ENCODE results near the gene MAD1L1.

Gene MAD1L1

DNA sequence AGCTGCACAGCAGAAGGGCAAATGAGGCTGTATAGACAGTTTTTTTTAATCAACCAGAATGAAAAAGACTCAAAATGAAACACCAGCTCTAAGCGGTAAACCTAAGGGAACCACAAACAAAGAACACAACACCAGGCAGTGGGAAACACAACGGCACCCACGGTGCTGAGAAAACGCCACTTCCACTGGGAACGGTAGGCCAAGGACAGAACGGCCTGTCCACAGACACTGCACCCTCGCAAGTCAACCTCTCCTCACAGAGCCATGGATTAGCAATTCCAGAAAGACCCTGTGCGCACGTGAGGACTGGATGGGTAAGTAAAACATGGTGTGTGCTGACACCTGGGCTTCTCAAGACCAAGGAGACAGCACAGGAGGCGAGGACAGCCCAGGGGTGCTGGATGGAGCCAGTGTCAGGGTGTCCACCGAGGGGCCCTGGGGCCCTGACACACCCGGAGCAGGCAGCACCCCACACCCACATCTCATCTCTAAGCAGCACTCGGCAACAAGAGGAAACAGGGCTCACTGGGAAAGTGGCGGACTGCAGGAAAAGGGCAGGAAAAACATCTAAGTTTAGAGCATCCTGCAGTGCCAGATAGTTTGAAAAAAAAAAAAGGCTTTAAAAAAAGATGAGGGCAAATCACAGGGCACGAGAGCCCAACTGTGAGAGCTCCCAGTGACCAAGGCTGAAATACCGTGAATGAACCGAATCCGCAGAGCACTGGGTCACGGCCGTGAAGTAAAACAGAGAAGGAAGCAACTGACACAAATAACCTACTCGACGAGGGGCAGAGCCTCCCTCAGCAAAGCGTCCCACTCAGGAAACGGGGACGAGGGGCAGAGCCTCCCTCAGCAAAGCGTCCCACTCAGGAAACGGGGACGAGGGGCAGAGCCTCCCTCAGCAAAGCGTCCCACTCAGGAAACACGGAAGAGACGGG, 120.2 kb downstream of the MAD1L1 start:
- DNase-seq: no peak

DNA sequence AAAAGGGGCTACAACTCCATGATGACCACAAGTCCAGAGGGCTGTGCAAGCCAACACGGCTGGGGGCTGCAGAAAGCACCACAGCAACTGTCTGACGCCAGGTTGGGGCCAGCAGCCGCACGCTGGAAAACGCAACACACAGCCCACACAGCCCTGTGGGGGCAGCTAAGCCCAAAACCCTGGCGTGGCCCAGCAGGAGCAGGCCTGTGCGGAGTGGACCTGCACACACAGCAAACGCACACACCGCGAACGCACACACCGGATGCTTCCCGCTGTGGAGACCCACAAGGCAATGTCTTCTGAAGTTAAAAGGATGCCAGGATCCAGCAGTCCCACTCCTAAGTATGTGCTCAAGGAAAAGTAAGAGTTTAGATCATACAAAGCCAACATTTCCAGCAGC, 121.2 kb downstream of the MAD1L1 start:
- DNase-seq: no peak

DNA sequence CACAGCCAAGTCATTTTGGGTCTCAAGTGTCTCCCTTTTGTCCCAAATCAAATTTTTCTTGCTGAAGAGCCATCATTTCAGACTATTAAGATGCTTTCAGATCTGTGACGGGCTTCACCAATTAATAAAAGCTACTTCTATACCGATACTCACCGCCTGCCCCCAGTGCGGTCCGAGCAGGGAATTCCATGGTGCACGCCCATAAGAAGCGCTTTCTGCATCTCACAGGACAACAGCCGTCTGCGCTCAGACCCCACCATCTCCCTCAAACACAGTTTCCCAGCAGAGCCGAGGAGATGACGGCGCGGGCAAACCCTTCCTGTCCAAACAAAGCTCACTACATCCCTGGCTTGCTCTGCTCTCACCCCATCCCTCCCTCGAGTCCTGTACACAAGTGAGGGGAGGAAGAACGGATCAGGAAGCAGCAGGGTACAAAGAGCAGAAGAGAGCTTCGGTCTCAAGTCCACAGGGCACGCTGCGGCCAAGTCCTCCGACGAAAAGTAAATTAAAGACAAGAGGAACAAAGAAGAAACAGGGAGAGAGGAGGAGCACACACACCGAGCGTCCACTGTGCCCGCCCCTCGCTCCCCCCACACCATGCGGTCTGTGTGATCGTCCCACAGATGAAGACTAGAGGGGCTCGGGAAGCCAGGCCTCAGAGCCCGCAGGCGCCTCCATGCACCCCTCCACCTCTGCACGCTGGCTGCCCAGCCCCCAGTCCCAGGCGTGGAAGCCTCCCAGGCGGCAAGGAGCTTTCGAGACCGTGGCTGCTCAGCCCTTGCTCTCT, 121.9 kb downstream of the MAD1L1 start:
- DNase-seq: no peak

DNA sequence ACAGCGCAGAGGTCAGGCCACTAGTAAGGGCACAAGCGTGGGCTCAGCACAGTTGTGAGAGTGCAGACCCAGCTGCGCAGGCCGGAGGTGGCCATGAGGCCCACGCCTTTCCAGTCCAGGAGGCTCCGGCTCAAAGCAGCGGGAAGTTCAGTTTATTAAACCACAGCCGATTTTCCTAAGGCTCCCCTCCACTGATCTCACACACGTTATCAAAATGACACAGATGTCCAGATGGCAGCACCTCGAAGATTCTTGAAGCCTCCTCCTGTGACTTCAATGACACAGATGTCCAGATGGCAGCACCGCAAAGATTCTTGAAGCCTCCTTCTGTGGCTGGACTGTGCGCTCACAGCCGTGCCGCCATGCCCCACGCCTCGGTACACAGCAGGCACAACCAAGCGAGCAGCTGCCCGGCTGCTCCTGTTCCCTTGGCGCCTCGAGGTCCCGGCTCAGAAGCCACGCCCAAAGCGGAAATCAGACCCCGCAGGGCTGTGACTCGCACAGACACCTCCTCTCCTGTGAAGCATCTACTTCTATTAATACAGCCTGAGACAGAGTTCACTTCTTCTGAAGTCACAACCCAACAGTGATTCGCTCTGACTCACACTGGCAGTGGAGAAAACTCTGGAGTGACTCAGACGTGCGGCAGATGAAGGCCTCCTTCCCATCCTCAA, 122.7 kb downstream of the MAD1L1 start:
- DNase-seq: no peak

DNA sequence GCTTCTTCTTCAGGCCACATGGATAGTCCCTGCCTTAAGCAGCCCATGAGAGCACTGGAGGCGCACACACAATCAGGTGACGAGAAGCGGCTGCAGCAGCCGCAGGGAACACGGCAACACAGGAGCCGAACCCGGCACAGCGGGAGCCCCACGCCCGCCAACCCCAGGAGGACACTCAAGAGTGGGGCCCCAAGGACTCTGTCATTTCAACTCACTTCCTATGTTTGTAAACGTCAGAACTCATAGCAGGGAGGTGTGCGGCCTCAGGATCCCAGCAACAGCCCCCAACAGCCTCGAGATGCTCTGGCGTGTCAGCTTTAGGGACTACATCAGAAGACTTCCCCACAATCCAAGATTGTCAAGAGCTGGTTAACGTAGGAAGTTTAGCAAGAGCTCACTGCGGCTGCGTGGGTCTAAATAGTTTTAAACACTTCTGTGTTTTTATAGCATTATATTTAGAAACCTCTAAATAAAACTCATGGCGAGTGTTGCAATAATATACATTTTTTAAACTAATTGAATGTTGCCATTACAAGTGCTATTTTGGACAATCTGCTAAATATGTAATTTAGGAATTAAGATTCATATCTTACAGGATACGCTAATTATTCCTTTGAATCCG, 123.4 kb downstream of the MAD1L1 start:
- DNase-seq: no peak

DNA sequence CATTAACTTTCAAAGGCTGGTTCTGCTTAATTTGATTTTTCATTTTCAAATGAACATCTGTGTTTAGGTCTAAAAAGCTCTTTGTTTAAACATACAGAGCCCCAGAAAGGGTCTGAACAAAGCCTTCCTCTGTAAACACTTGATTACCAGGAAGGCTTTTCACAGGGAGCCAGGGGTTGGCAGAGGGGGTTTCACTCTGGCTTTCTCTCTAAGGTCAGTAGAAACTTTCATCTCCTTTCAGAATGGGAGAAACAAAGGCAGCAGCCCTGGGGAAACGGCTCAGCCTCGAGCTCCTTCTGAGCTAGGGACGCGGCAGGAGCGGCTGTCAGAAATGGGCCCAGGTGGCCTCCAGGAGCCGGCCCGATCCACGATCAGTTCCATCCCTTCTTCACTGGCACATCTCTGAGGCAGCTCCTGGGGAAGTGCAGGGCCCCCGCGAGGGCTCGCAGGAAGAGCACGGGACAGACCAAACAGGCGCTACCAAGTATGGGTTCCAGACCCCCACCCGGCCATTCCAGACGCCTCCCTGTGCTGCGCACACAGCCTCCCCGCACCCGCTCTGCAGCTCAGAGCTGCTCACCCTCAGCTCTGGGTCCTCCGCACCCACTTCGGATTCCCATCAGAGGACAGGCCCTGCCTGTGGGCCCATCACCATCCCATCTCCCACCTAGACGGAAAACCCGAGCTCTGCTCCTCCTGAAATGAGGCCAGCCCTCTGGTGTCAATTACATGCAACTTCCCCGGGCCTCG, 124.1 kb downstream of the MAD1L1 start:
- no peak for DNase-seq

DNA sequence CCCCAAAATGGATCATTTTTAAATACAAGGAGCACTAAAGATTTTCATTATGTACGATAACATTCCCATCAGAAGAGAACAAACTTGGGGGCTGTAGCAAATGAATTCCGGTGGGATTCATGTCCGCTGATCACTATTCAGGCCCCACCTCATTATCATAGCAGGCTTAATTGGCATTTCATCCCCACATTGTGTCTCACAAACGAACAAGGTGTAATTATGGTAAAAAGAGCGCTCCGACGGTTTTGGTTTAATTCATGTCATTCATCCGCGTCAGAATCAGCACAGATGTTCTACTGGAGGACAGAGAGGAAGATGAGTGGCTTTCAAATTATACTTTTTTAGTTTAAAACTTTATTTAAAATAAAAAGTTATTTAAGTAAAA, 124.7 kb downstream of the MAD1L1 start:
- DNase-seq: no peak

DNA sequence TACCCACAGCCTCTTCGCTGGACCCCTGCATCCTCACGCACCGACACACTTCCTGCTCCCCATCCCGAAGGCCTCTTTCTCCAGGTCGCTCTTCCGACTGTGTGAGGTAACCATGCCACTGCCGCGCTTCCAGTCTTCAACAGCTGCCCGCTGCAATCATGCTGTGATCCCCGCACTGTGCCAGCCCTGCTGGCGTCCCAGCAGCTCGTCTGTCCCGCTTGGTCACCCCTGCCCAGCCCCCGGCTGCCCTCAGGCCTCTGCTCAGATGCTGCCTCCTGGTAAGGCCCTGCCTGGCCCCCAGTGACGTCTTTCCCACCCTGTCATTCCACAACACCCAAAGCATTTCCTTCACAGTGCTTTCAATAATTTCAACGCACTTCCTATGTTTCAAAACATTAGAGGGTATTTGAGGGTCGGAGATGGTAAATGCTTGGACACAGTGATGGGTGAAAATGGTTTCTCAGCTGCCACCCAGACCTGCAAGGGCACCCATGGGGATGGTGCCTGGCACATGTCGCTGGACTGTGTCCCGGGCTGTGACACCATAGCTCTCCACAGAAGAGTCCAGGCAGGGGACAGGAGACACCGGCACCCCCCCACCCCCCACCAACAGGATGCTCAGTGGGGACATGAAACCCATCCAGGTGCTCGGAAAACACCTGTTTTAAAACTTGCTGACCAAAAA, 125.2 kb downstream of the MAD1L1 start:
- DNase-seq: no peak

DNA sequence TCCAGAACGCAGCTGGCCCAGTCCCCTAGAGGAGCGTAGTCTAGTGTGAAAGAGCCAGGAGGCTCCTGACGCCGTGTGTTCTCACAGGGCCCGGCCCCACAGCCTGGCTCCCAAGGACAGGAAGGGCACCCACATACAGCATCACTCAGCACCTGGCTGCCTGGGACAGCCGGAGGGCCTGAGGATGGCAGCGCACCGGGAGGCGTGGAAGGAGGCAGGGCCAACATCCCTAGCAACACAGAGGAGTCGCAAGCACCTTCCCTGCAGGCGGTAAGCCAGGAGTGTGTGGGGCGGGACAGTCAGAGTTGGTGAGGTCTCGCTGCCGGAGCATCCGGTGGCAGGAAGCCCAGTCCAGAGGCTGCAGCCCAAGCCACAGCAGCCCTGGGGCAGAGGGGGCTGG, 125.8 kb downstream of the MAD1L1 start:
- peak; percentile 43 for DNase-seq

DNA sequence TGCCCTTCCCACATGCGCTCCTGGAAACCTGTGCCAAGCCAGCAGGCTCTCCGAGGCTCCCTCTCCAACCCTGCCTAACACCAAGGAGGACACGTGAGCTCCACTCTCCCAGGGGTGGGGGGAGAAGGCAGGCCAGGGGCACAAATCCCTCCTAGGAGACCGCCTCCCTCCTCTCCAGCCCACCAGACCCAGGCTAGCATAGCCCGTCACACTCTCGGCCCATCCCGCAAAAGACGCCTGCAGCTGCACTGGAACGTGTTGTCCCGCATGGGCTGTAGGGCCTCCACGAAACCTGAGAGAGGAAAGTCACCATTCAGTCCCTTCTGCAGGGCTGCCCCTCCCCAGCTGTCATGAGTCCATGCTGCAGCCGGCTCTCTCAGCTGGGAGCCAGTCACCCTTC, 126.3 kb downstream of the MAD1L1 start:
- no peak for DNase-seq

DNA sequence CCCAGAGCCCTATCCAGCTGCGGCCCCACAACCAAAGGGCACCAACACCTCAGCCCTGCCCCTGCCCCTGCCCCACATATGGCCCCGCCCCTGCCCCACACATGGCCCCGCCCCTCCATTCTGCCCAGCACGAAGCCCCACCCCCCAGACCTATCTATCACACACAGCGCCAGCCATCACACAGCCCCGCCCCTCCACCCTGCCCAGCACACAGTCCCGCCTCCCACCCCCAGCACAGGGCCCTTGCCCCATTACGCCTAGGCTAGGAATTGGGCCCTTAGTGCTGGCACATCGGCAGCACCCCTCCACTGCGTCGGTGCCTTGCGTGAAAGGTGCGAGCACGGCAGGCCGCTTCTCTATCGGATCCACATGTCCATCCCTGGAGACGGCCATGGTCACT, 126.8 kb downstream of the MAD1L1 start:
- no peak for DNase-seq

DNA sequence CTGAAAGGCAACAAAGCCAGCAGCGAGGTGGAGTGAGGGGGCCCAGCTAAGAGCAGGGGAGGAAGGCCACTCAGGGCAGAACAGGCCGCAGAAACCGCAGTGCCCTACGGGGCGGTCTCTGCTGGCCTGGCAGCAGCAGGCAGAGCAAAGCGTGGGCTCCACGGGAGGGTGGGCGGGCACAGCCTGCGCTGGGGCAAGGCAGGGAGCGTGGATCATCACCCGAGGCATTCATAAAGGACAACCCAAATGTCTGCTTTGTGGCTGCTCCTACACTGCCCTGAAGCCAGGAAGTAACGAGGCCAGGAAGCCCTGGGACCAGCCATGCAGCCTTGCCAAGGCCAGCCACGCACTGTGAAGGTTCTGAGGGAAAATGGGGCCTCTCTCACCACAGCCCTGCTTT, 127.5 kb downstream of the MAD1L1 start:
- DNase-seq: no peak

DNA sequence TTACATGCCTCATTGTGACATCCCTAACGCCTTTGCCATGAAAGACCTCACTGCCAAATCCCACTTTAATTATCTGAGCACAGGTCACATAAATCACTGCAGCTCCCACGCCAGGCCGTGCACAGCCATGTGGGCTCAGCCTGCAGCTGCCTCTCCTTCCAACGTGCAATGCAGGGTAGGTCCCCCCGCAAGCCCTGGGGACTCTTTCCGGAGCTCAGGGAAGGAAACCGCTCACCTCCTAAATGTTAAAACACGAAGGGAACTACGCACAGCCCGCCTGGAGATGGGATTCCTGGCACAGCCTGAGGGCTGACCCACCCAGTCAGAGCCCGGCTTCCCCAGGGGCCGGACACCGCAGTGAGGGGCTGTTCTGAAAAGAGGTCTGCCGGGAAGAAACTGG, 128.0 kb downstream of the MAD1L1 start:
- DNase-seq: no peak

DNA sequence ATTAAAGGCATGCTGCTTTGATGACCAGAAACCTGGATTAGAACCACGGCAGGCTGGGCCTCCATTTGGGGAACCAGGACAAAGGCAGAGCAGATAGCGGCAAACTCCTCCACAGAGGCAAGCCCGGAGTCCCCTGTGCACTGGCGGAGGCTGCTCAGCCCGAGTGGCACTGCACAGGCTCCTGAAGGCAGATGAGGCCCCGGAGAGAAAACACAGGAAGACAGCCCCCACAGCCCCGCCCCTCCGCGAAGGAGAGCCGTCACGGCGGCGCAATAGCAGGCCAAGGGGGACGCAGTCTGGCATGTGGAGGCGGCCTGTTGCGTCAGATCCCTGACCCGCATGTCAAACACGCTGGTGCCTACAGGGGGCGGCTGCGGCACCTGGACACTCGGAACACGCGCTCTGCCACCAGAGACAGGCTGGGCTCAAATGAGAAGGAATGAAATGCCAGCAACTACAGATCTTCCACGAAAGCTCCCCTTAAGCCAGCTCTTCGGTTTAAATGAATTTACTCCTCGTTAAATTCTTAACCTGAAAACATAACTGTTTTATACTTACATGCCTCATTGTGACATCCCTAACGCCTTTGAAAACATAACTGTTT, 128.5 kb downstream of the MAD1L1 start:
- no peak for DNase-seq

DNA sequence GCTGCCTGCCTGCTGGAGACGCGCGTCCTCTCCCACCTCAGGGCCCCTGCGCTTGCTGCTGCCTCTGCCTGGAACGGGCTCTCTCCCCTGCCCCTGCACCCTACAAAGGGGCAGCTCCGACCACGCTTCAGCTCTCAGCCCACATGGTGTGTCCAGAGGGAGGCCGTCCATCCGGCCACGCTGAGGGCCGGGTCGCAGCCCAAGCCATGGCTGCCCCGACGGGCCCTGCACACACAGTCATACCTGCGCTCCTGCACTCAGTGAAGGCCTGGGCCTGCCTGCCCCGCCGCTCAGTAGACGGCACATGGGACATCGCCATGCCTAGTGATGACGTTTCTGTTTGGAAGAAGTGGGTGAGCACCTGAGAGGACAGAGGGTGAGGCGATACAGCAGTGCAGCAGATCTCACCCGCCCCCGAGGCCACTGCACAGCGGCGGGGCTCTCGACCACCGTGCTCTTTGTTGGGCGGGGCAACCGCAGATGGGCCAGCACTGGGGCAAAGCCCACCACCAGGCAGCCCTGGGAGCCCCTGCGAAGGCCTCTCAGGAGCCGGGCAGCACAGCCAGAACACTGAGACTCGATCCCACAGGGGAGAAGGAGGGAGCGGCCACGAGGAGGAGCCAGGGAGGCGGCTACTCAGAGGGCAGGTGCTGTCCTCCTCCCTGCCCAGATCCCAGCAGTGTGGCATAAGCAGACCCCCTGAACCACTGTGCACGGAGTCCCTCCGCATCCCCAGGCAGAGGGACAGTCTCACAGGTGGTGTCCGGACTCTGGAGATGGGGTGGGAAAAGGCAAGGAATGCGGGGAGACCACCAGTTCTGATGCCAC, 129.5 kb downstream of the MAD1L1 start:
- no peak for DNase-seq

DNA sequence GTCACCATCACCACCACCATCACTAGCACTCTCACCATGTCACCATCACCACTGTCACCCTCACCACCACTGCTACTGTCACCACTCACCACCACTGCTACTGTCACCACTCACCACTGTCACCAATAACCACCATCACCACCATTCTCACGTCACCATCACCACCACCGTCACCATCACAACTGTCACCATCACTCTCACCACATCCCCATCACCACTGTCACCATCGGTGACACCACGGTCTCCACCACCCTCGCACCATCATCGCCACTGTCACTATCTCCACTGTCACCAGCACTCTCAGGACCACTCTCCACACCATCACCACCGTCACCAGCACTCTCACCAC, 130.4 kb downstream of the MAD1L1 start:
- no peak for DNase-seq

DNA sequence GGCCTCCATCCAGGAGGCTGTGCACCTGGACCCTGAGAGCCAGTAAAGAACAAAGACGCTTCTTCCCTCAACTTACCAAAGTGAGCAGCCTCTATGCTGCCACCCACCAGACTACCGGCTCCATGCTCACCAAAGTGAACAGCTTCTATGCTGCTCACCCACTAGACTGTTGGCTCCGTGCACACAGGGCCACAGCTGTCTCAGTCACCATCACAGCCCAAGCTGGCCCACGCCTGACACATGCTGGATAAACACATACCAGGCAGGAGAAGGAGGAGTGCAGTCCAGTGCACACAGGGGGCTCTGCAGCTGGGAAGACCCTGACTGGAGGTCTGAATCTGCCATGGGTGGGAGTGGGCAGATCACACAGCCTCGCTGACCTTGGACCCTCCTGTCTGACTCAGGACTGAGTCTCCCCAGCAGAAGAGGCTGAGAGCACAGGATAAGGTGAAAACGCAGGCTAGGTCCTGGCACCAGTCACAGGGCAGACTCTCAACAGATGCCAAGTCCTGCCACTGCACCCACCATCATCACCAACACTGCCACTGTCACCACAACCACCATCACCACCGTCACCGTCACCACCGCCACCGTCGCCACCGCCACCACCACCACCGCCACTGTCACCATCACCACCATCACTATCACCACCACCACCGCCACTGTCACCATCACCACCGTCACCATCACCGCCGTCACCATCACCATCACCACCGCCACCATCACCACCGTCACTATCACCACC, 130.9 kb downstream of the MAD1L1 start:
- no peak for DNase-seq

DNA sequence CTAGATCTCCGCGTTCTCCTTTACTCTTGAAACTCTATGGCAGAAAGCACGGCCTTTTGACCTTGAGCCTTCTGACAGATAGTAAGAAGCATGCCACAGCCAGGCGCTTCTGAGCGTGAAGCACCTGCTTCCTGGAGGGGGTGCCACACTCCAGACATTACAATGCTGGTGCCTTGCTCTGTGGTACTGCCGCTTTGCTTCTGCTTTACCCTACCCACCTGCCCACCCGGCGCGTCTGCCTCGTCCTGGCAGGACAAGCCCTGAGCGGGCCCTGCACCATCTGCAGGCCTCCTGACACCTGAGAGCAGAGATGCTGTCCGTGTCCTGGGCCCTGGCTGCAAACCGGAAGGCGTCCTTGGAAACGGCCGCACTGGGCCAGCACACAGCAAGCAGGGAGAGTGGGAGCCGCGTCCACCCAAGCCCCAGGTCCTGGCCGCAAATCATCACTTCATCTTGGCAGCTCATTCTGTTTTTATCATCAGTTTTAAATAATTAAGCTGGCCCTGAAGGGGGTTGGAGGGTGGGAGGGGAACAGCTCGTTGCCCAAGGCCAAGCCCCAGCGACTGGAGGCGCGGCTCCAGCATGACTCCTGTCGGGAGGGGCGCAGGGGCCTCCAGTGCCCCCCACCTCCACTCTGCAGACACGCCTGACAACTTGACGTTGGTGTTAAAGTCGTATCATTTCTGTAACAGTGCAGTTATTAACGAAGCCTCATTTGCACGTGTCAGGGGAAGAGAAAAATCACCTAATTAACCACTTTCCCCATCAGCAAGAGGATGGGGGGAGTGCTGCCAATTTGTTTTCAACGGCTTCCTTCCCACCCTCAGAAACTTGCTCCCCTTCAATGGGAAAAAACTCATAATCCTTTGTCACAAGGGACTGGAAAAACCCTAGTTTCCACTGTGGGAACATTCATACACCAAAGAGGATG, 132.2 kb downstream of the MAD1L1 start:
- DNase-seq: peak; percentile 69
